Activated CD8-positive, alpha-beta memory T cell treated with anti-CD3 and anti-CD28 coated beads, Interleukin-2, amount 50 U/mL, for 4 hours (primary cell): Measurements from ENCODE around the gene PPCS.
"Not testable (repeated sequence)": the region's sequence is repeated elsewhere in the genome, so short reads cannot be mapped to it uniquely, and the experiment has no call there.

Source experiments
- DNase-seq: peaks from one replicate; pipeline ENCODE4 v3.0.0-alpha.2; 2020

PPCS gene

DNA sequence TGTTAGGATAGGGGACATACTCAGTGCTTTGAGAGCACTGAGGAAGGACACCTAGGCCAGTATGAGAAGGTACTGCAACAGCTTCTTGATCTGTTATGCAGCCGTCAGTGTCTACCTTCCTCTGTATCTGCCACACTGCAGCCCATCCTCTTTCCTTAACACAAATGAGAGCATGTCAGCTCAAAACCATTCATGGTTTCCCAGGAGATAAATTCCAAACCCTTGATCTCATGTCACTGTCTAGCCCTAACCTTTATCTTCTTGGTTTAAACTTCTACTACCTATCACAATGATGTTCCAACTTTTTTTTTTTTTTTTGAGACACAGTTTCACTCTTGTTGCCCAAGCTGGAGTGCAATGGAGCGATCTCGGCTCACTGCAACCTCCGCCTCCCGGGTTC is 1.9 kb upstream of the PPCS start:
- DNase-seq = no peak

DNA sequence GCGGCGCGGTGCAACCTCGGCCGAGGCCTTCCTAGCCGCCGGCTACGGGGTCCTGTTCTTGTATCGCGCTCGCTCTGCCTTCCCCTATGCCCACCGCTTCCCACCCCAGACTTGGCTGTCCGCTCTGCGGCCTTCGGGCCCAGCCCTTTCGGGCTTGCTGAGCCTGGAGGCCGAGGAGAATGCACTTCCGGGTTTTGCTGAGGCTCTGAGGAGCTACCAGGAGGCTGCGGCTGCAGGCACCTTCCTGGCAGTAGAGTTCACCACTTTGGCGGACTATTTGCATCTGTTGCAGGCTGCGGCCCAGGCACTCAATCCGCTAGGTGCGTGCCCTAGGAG is 379 bp downstream of the PPCS start:
- DNase-seq = peak; percentile 50

DNA sequence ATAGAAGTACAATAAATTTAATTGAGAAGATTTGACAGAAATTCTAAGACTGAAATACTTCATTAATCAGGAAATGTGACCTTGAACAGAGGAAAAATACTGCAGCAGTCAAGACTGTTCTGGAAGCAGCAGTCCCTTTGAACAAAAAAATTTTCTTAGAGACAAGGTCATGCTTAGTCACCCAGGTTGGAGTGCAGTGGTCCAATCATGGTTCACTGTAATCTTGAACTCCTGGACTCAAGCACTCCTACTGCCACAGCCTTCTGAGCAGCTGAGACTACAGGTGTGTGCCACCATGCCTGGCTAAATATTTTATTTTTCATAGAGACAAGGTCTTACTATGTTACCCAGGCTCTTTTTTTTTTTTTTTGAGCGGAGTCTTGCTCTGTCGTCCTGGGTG is 4.9 kb downstream of the PPCS start:
- DNase-seq = no peak

DNA sequence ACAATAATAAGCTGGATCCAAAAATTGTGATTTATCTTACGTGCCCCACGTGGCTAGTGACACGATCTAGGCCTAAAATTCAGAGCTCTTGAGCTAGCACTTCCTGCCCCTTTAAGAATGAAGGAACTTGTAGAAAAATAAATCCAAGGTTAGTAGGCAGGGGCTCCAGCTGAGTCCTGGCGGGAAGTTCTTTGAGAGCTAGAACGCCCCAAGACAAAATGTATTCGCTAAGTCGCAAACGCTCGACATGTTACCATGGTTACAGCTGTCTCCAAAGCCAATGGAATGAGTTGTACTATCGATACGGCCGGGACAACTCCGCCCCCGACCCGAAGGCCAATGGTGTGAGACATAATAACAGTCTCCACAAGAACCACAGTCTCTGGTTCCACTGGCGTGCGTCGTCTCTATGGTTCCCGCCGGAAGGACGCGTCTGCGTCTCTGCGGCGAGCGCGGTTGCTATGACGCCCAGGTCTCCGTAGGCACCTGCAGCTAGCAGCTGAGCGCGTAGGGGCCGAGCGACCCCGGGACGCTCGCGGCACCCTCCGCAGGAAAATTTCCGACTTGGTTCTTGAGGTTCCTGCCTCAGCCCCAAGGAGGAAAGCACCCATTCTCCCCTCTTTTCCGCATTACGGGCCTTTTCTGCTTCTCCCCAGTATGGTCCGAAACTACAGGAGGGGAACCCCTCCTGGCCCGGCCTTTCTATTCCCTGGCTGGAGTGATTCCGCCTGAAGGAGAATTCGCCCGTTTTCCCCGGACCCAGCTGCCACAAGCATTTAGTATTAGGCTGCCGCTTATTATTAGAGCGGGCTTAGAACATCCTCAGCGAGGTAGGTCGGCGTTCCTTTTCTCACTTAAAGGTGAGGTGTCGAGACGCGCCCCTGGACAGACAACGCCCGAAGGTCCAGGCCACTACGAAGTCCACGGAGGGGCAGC is 6.8 kb downstream of the PPCS start, which contains the start of gene CCDC30:
Gene CCDC30 (plus strand): TSS at position 459 of the 936 bp plus-strand sequence. CDS start 17,266 bp downstream, outside the sequence.
- peak; percentile 94 for DNase-seq

DNA sequence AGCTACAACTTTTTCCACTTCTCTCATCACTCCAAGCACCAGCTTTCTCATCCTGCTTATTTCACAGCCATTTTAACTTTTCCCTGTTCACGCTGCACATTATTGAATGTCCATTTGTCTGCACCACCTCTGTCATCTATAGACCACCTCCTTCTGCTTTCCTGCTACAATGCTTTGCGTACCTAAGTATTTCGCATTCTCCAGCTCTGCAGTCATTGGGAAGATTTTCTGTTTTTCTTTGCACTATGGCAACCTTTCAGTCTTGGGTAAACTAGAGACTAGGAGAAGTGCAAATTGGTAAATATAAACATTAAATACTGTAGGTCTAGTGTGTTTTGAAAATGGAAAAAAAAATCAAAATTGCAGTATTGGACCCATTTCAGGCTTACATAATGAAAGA is 7.6 kb downstream of the PPCS start:
- no peak for DNase-seq

DNA sequence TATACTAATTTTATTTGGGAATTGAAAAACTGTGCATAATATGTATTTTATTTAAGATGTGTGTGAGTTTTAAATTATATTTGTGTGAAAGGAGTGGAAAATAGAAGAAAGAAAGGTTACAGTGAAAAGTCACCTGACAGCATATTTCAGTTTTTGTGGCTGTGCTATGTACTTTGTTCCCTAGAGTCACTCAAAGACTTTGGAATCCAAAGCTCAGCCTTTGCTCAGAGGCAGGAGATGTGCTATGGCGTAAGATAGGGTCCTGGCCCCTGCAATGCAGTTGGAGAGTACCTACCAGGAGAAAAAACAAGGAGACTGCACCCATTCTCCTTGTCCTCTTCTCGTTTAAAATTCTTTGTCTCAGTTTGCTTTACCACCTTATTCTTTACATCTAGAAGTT is 9.7 kb downstream of the PPCS start:
- DNase-seq = no peak

DNA sequence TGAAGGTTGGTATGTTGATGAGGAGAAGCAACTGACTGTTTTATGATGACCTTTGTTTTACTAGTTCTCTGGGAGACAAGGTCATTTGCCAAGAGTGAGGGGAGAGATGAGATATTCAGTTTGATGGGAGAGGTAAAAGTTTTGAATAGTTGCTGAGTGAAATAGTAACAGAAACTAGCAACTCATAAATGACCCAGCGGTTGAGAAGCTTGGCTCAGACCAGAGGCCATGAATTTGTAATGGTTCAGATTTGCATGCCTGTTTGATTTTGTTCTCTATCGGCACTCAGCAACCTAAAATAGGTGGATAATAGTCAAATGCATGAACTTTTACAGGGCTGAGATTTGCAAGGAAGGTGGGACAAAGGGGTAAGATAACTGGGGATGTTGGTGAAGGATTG is 13.4 kb downstream of the PPCS start:
- DNase-seq = no peak

DNA sequence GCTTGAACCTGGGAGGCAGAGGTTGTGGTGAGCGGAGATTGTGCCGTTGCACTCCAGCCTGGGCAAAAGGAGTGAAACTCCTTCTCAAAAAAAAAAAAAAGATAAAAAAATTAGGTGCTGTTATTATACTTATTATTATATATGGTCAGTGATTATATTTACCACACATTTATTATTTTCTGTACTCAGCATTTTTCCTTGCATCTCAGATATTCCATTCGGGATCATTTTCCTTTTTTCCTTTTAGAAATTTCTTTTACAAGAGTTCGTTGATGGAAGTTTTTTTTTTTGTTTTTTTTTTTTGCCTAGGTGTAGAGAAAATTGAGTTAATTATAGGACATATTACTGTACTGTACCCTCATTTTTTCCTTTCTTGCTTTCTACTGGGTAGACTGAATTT is 20.3 kb downstream of the PPCS start:
- DNase-seq = no peak

DNA sequence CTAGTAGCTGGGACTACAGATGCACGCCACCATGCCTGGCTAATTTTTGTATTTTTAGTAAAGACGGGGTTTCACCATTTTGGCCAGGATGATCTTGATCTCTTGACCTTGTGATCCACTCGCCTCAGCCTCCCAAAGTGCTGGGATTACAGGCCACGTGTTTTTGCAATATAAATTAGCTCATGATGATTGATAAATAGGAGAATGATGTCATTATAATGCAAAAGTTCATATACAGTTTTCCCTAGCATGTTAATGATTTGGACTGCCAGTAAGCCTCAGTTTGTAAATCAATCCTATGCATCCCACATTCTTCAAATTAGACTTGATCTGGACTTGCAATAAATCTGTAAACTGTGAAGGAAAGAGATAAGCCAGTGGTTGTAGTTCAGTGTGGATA is 21.0 kb downstream of the PPCS start:
- DNase-seq = not testable (repeated sequence)

DNA sequence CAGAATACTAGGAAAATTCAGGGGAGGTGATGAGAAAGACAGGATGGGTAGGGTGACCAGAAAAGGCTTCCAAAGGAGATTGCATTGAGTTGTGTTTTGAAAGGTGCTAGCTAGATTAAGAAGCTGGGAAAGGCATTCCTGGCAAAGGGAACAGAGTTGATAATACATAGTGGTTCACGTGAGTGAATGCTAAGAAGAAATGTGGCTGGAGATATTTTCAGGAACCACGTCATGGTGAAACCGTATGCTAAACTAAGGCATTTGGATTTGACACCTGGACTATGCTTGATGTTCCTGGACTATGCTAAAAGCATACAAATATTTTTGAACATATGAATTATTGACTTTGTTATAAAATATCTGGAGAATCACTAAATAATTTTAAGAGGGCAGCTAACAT is 21.4 kb downstream of the PPCS start:
- DNase-seq = no peak

DNA sequence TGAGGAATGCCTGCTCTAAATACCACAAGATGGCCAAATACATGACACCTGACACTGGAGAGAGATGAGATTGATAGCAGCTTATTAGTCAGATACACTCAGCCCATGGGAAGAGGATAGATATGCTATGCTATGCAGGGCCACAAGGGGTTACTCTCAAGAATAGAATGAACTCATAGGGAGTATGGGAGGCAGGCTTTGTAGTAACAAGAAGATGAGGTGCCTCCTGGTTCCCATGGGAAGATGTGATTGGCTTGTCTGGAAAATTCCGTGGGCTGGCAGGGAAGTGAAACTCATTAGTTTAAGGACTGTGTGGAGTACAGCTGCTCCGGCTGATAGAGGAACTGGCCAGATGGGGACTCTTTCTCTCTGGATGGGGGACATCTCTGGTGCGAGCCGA is 23.3 kb downstream of the PPCS start:
- no peak for DNase-seq

DNA sequence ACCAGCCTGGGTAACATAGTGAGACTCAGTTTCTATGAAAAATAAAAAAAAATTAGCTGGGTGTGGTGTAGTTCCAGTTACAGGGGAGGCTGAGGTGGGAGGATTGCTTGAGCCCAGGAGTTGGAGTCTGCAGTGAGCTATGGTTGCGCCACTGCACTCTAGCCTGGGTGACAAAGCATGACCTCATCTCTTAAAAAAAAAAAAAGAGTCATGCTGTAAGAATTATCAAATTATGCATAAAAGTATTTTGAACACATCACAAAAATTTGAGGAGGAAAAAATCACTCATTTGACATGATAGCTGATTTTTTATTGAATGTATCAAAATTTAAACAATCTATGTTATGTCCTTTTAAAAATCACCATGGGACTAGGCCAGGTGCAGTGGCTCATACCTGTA is 24.6 kb downstream of the PPCS start:
- no peak for DNase-seq

DNA sequence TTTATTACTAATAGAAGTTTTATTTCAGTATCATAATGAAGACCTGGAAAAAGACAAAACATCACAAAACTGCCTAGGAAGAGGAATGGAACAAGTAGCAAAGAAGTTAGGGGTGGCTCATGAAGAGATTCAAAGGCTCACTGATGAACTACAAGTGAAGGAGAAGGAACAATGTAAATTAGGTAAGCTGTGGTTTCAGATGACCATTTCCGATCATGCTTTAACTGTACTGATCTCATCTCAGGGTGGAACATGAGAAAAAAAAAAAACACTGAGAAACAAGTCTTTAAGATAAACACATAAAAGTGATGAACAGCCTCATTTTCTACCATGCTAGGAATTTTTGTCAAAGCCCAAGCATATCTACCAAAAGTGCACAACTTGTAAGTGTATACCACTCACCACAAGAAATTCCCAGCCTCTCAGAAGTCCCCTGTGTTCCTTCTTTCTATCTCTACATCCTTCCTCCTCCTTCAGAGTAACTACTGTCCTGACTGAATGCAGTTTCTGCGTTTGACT is 26.4 kb downstream of the PPCS start:
- no peak for DNase-seq

DNA sequence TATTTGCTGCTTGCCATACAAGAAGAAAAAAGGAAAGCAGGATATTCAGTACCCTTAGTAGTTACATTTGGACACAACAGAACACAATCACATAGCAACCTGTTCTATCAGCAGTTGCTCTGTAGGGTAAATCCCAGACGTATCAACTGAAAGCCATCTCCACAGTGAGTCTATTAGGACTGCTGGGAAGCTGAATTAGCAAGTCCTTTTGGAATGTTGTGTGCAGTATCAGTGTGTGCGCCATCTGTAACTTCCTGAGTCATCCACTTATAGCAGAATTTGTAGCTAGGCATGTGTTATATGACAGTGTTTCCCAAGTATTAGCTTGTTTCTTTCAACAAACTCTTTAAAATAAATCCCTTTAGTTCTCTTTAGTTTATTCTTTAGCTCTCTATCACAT is 28.0 kb downstream of the PPCS start:
- no peak for DNase-seq

DNA sequence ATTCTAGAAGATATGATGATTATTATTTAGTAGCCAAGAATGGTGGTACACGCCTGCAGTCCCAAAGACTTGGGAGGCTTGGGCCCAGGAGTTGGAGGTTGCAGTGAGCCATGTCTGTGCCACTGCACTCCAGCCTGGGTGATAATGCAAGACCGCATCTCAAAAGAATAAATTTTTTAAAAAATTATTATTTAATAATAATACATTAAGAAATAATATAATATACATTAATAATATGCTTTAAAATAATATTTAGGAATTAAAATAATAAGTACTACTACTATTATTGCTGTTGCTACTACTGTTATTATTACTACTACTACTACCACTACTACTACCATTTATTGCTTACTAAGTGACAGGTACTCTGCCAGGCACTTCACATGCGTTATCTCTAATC is 33.9 kb downstream of the PPCS start:
- DNase-seq = no peak

DNA sequence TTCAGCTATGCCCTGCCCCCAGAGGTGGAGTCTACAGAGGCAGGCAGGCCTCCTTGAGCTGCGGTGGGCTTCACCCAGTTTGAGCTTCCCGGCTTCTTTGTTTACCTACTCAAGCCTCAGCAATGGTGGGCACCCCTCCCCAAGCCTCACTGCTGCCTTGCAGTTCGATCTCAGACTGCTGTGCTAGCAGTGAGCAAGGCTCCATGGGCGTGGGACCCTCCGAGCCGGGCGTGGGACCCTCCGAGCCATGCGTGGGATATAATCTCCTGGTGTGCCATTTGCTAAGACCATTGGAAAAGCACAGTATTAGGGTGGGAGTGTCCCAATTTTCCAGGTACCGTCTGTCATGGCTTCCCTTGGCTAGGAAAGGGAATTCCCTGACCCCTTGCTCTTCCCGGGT is 45.7 kb downstream of the PPCS start:
- not testable (repeated sequence) for DNase-seq

DNA sequence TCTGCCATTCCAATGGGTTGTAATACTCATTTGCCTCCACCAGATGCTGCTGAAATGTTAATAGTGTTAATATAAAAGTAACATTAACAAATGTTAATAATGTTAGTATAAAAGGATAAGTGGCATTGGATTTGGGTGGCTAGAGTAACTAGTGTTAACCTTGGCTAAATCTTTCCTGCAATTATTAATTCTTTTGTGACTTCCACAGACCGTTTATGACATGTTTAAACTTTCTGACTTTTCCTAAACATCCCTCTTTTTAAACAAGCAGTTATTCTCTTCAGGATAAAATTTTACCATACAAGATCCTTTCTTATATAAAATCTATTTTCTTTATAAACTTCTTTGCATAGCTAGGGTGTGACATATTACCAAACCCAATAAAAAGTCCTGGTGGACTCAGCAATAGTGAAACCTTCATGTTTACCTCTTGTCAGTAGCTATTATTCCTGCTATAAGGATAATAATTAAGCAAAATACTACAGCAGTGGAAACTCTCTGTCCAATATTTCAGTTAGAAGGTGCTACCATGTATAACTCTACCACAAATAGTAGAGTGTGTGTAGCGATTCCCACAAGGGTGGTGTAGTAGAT is 48.3 kb downstream of the PPCS start:
- DNase-seq = no peak

DNA sequence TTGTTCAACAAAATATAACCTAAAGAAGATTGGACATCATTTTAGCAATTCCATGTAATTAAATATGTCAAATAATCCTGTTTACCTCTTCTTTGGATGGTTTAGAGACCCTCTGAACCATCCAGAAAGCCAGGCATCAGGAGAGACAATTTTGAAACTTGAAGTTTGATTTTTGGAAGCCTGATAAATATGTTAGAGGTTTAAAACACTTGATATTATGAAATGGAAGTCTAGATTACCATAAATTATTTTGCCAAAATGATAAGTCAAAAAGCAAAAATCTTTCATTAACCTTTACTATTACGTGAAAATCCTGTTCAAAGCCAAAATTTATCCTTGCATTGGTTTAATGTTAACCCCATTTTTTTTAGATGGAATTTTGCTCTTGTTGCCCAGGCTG is 50.2 kb downstream of the PPCS start:
- DNase-seq = no peak
